ENCODE data around the gene RAD51B.

The RAD51B gene

GRCh38 chr14:68728342-68729106 lies 908.9 kb downstream of the RAD51B start:
- DNase-seq (ENCODE audit: low read depth, low spot score): no peak
- no peak overlapping the region for H3K4me3 ChIP-seq (ENCODE audit: insufficient read length, low read depth)
- no peak overlapping the region for H3K9ac ChIP-seq (ENCODE audit: insufficient read length, low read depth)
- no peaks in the 10 kb centered on the region for H3K9me3 ChIP-seq (ENCODE audit: insufficient read depth, low read length)
- no peaks in the 10 kb centered on the region for H3K4me1 ChIP-seq (ENCODE audit: insufficient read depth, insufficient read length)
- H3K27me3 ChIP-seq (ENCODE audit: insufficient read depth, insufficient read length): no peaks in the 10 kb centered on the region
- no peak for TF ChIP-seq YY1 (IDR thresholded peaks at IDR 0.05; ENCODE audit: insufficient read depth, insufficient read length)
- no peak for TF ChIP-seq ZNF274 (IDR thresholded peaks at IDR 0.05; ENCODE audit: low read depth, low read length)
- no peak for TF ChIP-seq SUZ12 (IDR thresholded peaks at IDR 0.05; ENCODE audit: extremely low read depth, insufficient read depth, insufficient read length)
- H3K36me3 ChIP-seq (ENCODE audit: insufficient read depth, insufficient read length, low read length): no peaks in the 10 kb centered on the region

GRCh38 chr14:68729556-68729955 lies 910.0 kb downstream of the RAD51B start:
- no peaks in the 10 kb centered on the region for H3K9me3 ChIP-seq (ENCODE audit: insufficient read depth, low read length)
- H3K4me1 ChIP-seq (ENCODE audit: insufficient read depth, insufficient read length): no peaks in the 10 kb centered on the region
- H3K4me3 ChIP-seq (ENCODE audit: insufficient read length, low read depth): no peak overlapping the region
- no peak for DNase-seq (ENCODE audit: low read depth, low spot score)
- no peak for TF ChIP-seq SUZ12 (IDR thresholded peaks at IDR 0.05; ENCODE audit: extremely low read depth, insufficient read depth, insufficient read length)
- no peak for TF ChIP-seq YY1 (IDR thresholded peaks at IDR 0.05; ENCODE audit: insufficient read depth, insufficient read length)
- no peak for TF ChIP-seq ZNF274 (IDR thresholded peaks at IDR 0.05; ENCODE audit: low read depth, low read length)
- no peaks in the 10 kb centered on the region for H3K27me3 ChIP-seq (ENCODE audit: insufficient read depth, insufficient read length)
- H3K9ac ChIP-seq (ENCODE audit: insufficient read length, low read depth): no peak overlapping the region
- no peaks in the 10 kb centered on the region for H3K36me3 ChIP-seq (ENCODE audit: insufficient read depth, insufficient read length, low read length)

GRCh38 chr14:68730348-68730747 lies 910.8 kb downstream of the RAD51B start:
- DNase-seq (ENCODE audit: low read depth, low spot score): no peak
- H3K9me3 ChIP-seq (ENCODE audit: insufficient read depth, low read length): no peaks in the 10 kb centered on the region
- no peak overlapping the region for H3K4me3 ChIP-seq (ENCODE audit: insufficient read length, low read depth)
- no peaks in the 10 kb centered on the region for H3K4me1 ChIP-seq (ENCODE audit: insufficient read depth, insufficient read length)
- TF ChIP-seq SUZ12 (IDR thresholded peaks at IDR 0.05; ENCODE audit: extremely low read depth, insufficient read depth, insufficient read length) (no peak), YY1 (IDR thresholded peaks at IDR 0.05; ENCODE audit: insufficient read depth, insufficient read length) (no peak), ZNF274 (IDR thresholded peaks at IDR 0.05; ENCODE audit: low read depth, low read length) (no peak)
- H3K27me3 ChIP-seq (ENCODE audit: insufficient read depth, insufficient read length): no peaks in the 10 kb centered on the region
- H3K9ac ChIP-seq (ENCODE audit: insufficient read length, low read depth): no peak overlapping the region
- no peaks in the 10 kb centered on the region for H3K36me3 ChIP-seq (ENCODE audit: insufficient read depth, insufficient read length, low read length)

GRCh38 chr14:68730811-68731425 lies 911.3 kb downstream of the RAD51B start:
- H3K4me1 ChIP-seq (ENCODE audit: insufficient read depth, insufficient read length): no peaks in the 10 kb centered on the region
- TF ChIP-seq ZNF274 (IDR thresholded peaks at IDR 0.05; ENCODE audit: low read depth, low read length) (no peak), YY1 (IDR thresholded peaks at IDR 0.05; ENCODE audit: insufficient read depth, insufficient read length) (no peak), SUZ12 (IDR thresholded peaks at IDR 0.05; ENCODE audit: extremely low read depth, insufficient read depth, insufficient read length) (no peak)

GRCh38 chr14:68733086-68733914 lies 913.7 kb downstream of the RAD51B start:
- Histone ChIP-seq H3K9me3 (ENCODE audit: insufficient read depth, low read length) (no peaks in the 10 kb centered on the region), H3K27me3 (ENCODE audit: insufficient read depth, insufficient read length) (no peaks in the 10 kb centered on the region), H3K4me3 (ENCODE audit: insufficient read length, low read depth) (no peak overlapping the region), H3K9ac (ENCODE audit: insufficient read length, low read depth) (no peak overlapping the region), H3K4me1 (ENCODE audit: insufficient read depth, insufficient read length) (no peaks in the 10 kb centered on the region), H3K36me3 (ENCODE audit: insufficient read depth, insufficient read length, low read length) (no peaks in the 10 kb centered on the region)
- TF ChIP-seq ZNF274 (IDR thresholded peaks at IDR 0.05; ENCODE audit: low read depth, low read length): no peak
- TF ChIP-seq SUZ12 (IDR thresholded peaks at IDR 0.05; ENCODE audit: extremely low read depth, insufficient read depth, insufficient read length): no peak
- no peak for TF ChIP-seq YY1 (IDR thresholded peaks at IDR 0.05; ENCODE audit: insufficient read depth, insufficient read length)
- no peak for DNase-seq (ENCODE audit: low read depth, low spot score)

More at GRCh38 chr14:68730811-68731425, 911.3 kb downstream of the RAD51B start:
- Histone ChIP-seq H3K4me3 (ENCODE audit: insufficient read length, low read depth) (no peak overlapping the region), H3K9me3 (ENCODE audit: insufficient read depth, low read length) (no peaks in the 10 kb centered on the region), H3K9ac (ENCODE audit: insufficient read length, low read depth) (peak overlapping the region; percentile 38), H3K36me3 (ENCODE audit: insufficient read depth, insufficient read length, low read length) (no peaks in the 10 kb centered on the region), H3K27me3 (ENCODE audit: insufficient read depth, insufficient read length) (no peaks in the 10 kb centered on the region)
- peak; percentile 64 for DNase-seq (ENCODE audit: low read depth, low spot score)

GRCh38 chr14:68734231-68734732 lies 914.7 kb downstream of the RAD51B start:
- Histone ChIP-seq H3K9me3 (ENCODE audit: insufficient read depth, low read length) (no peaks in the 10 kb centered on the region), H3K36me3 (ENCODE audit: insufficient read depth, insufficient read length, low read length) (no peaks in the 10 kb centered on the region), H3K4me1 (ENCODE audit: insufficient read depth, insufficient read length) (no peaks in the 10 kb centered on the region), H3K4me3 (ENCODE audit: insufficient read length, low read depth) (no peak overlapping the region), H3K27me3 (ENCODE audit: insufficient read depth, insufficient read length) (no peaks in the 10 kb centered on the region), H3K9ac (ENCODE audit: insufficient read length, low read depth) (no peak overlapping the region)
- no peak for DNase-seq (ENCODE audit: low read depth, low spot score)
- TF ChIP-seq SUZ12 (IDR thresholded peaks at IDR 0.05; ENCODE audit: extremely low read depth, insufficient read depth, insufficient read length) (no peak), YY1 (IDR thresholded peaks at IDR 0.05; ENCODE audit: insufficient read depth, insufficient read length) (no peak), ZNF274 (IDR thresholded peaks at IDR 0.05; ENCODE audit: low read depth, low read length) (no peak)
